Ramos (cell line): ENCODE results near the gene RSPH10B2.
"Not testable (repeated sequence)": the region's sequence is repeated elsewhere in the genome, so short reads cannot be mapped to it uniquely, and the experiment has no call there.

Source experiments
- in situ Hi-C: fragments of 300-500 bp; cut with MboI; formaldehyde crosslinking; loops from one replicate; pipeline ENCODE4 v1.14.3; 2022; ENCODE audit warnings: low sequenced_read_pairs; ENCODE audit not compliant: unreplicated experiment

RSPH10B2 gene

DNA sequence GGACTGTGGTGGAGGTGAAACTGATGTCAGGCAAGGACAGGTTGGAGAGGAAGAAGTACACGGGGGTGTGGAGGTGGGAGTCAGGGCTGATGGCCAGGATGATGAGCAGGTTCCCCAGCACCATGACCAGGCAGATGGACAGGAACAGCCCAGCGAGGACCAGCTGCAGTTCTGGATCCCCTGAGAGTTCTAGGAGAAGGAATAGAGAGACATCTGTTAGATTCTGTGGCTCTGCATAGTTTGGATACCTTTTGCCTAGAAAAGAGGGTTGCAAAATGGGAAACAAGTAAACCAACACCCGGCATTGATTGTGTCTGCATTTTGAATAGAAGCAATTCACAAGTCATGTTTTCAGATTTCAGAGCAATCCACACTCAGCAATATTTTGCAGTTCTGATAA lies 81.6 kb downstream of the RSPH10B2 start:
- in situ Hi-C loops: not testable (repeated sequence)

DNA sequence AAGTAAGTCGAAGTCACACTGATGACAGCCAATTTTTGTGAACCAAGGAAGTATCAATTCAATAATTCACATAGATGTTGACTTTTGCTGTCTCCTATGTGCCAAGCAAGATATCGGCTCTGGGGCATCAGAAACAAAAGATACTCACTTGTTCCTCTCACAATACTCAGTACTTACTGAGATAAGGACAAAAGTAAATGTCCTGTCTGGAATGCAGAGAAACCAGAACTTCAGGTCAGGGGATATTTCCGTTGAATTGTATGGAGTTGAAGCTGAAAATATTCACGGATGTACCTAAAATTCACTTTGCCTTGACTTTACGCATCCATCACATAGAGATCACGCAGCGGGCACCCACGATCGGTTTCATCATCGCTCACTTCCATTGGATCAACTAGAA lies 83.2 kb downstream of the RSPH10B2 start:
- in situ Hi-C loops: not testable (repeated sequence)

DNA sequence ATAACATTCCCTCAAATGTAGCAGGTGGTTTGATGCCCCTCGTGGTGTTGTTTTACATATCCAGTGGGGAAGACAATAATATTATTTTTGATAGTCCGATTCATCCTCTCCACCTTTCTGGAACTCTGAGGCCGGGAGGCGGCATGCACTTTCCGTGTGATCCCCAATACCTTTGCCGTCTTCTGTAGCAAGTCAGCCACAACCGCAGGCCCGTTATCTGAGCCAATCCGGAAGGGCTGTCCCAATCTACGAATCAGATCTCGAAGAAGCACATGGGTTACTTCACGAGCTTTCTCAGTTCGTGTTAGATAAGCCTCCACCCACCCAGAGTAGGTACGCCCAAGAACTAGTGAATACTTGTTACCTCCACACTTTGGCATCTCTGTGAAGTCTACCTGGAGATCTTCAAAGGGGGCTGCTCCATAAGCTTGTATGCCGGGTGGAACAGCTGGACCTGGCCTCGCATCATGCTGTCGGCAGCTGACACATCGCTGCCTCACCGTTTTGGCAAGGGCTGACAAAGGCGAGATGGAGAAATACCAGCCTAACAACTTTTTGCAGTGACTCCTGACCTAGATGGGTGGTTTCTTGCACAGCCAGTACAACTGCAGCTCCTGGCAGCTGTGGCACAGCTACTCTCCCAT lies 88.5 kb downstream of the RSPH10B2 start:
- in situ Hi-C loops: not testable (repeated sequence)

GRCh38 chr7:6843092-6843491 lies 89.2 kb downstream of the RSPH10B2 start:
- in situ Hi-C loops: not testable (repeated sequence)

- in situ Hi-C loops: not testable (repeated sequence)
These were observed 89.8 kb downstream of the RSPH10B2 start for GRCh38 chr7:6843654-6844053.

DNA sequence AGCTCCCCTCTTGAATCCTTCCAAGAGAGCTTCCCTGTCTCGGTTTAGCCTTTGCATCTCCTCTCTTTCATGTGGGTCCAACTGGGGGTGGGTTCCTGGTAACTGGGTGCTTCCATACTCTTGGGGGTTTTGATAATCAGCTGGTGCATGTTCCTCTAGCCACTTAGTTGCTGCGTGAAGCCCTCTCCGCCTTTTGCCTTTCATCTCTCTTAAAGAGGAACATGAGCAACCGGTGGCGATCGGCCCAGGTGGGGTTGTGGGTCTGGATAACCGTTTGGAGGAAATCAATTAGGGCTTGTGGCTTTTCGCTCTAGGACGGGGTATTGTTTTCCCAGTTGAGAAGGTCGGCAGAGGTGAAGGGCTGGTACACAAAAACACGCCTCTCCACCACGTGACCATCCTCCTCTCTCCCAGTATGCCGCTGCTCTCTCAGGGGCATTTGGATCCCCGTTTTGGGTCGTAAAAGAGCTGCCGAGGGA lies 92.1 kb downstream of the RSPH10B2 start:
- in situ Hi-C loops: not testable (repeated sequence)

DNA sequence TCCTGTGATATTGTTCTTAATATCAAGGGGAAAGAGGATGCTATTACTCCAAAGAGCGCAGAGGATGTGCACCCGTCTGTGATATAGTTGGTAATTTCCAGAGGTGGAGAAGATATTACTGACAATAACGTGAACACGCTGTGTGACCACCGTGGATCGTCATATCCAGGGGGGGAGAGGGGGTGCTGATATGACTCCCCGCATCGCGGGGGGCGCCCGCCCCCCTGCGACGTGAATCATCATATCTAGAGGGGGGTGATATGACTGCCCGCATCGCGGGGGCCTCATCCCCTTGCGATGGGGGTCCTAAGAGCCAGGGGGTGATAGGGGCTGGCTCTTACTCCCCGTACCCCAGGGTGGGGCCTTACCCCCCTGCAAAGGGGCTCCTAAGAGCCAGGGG lies 93.8 kb downstream of the RSPH10B2 start:
- in situ Hi-C loops: not testable (repeated sequence)
